Fibroblast of lung (primary cell): ENCODE measurements around the gene OR8B4. TPM values are rescaled to one million over a fixed set of nuclear protein-coding genes. Genes with fewer than 3 reads are reported as not detected.

Source experiments
- DNase-seq, 2 donors: peaks; one replicate each; pipeline versions ENCODE4 v3.0.0 to v3.0.0-alpha.2; 2010; ENCODE audit warnings: low read depth in 2 of 2
- H2AFZ ChIP-seq: 2 replicates; pipeline ENCODE4 v1.5.1; 2012; ENCODE audit warnings: low read length, control low read depth, inconsistent platforms
- H3K27ac ChIP-seq: 2 replicates; pipeline ENCODE4 v1.5.1; 2011; ENCODE audit warnings: low read length, control low read depth; ENCODE audit not compliant: insufficient read depth
- H3K27me3 ChIP-seq: 2 replicates; pipeline ENCODE4 v1.5.1; 2011; ENCODE audit warnings: mild to moderate bottlenecking, low read length; ENCODE audit not compliant: control insufficient read depth, insufficient read depth
- H3K36me3 ChIP-seq: 2 replicates; pipeline ENCODE4 v1.5.1; 2011; ENCODE audit warnings: low read length; ENCODE audit not compliant: control insufficient read depth, insufficient read depth
- H3K4me1 ChIP-seq: 2 replicates; pipeline ENCODE4 v1.5.1; 2011; ENCODE audit warnings: low read length; ENCODE audit not compliant: control insufficient read depth, insufficient read depth; ENCODE audit errors: extremely low read depth
- H3K4me2 ChIP-seq: 2 replicates; pipeline ENCODE4 v1.5.1; 2011; ENCODE audit warnings: low read length, control low read depth; ENCODE audit not compliant: insufficient read depth; ENCODE audit errors: extremely low read depth
- H3K4me3 ChIP-seq, 4 experiments: fragments of 200-600 bp in 1 of 4; sonication (generic) in 1 of 4; replicated peaks in 1 of 4; 2 replicates each; pipeline ENCODE4 v1.5.1; 2011 to 2016; ENCODE audit warnings: low read length in 4 of 4, low read depth in 3 of 4, mild to moderate bottlenecking in 3 of 4, control low read depth in 2 of 4, inconsistent platforms in 1 of 4, mixed read lengths in 1 of 4; ENCODE audit not compliant: insufficient read depth in 1 of 4; ENCODE audit errors: control extremely low read depth in 1 of 4
- H3K79me2 ChIP-seq: 2 replicates; pipeline ENCODE4 v1.5.1; 2012; ENCODE audit warnings: mild to moderate bottlenecking, low read length, inconsistent platforms; ENCODE audit not compliant: control insufficient read depth, insufficient read depth
- H3K9ac ChIP-seq: 2 replicates; pipeline ENCODE4 v1.5.1; 2011; ENCODE audit warnings: mild to moderate bottlenecking, low read length, control low read depth; ENCODE audit not compliant: insufficient read depth
- H3K9me3 ChIP-seq: 2 replicates; pipeline ENCODE4 v1.5.1; 2012; ENCODE audit warnings: low read depth, low read length; ENCODE audit not compliant: control insufficient read depth, insufficient read depth
- H4K20me1 ChIP-seq: 2 replicates; pipeline ENCODE4 v1.5.1; 2011; ENCODE audit warnings: low read length; ENCODE audit not compliant: control insufficient read depth, insufficient read depth; ENCODE audit errors: extremely low read depth
- CTCF ChIP-seq, 2 donors: IDR thresholded peaks in 1 of 2; conservative IDR thresholded peaks in 1 of 2; 1 replicate in 1 of 2; 2 replicates in 1 of 2; pipeline ENCODE4 v1.5.1; 2011 to 2012; ENCODE audit warnings: low read length in 2 of 2, control low read depth in 1 of 2, inconsistent platforms in 1 of 2, low read depth in 1 of 2, mild to moderate bottlenecking in 1 of 2
- EZH2 ChIP-seq: IDR thresholded peaks from 2 replicates; pipeline ENCODE4 v1.5.1; 2012; ENCODE audit warnings: low read length, control low read depth, mild to moderate bottlenecking; ENCODE audit errors: missing control alignments
- polyA plus RNA-seq, 2 donors: library from polyadenylated mRNA; depleted of rRNA in 1 of 2; stranded (reverse) in 1 of 2; unstranded in 1 of 2; fragments of >200 nt; gene quantifications; 2 replicates each; pipeline ENCODE4 v1.2.1, GENCODE V29; 2011 to 2012; ENCODE audit warnings: missing spikeins in 1 of 2
- total RNA-seq: library from RNA; depleted of rRNA; stranded (reverse); fragments of >200 nt; gene quantifications from 2 replicates; pipeline ENCODE4 v1.2.1, GENCODE V29; 2014

OR8B4 gene
- total and polyA plus RNA-seq, 2 donors (not counting 1 experiment from before 2014, with no cell fraction given), result not detected

GRCh38 chr11:124454552-124454951, 29.9 kb upstream of the OR8B4 start:
- no peaks in the 10 kb centered on the region for H3K27me3 ChIP-seq
- H3K4me3 ChIP-seq, result no peak overlapping the region
- H3K4me1 ChIP-seq, result no peaks in the 10 kb centered on the region
- H3K9me3 ChIP-seq, result no peaks in the 10 kb centered on the region
- no peak overlapping the region for H2AFZ ChIP-seq
- no peak for DNase-seq
- no peaks in the 10 kb centered on the region for H4K20me1 ChIP-seq
- no peaks in the 10 kb centered on the region for H3K36me3 ChIP-seq
- no peaks in the 10 kb centered on the region for H3K79me2 ChIP-seq
- no peak overlapping the region for H3K4me2 ChIP-seq
- H3K27ac ChIP-seq, result no peak overlapping the region
- no peak overlapping the region for H3K9ac ChIP-seq
- TF ChIP-seq CTCF (conservative IDR thresholded peaks at IDR 0.05 in 1 of 2, IDR thresholded peaks at IDR 0.05 in 1 of 2; ENCODE audit: low read depth in 1 of 2, low read length in 2 of 2) (no peak), EZH2 (no peak)

- Histone ChIP-seq H3K36me3 (no peaks in the 10 kb centered on the region), H3K4me1 (no peaks in the 10 kb centered on the region), H4K20me1 (no peaks in the 10 kb centered on the region), H3K79me2 (no peaks in the 10 kb centered on the region), H3K27ac (no peak overlapping the region), H3K9ac (no peak overlapping the region), H3K4me2 (no peak overlapping the region), H2AFZ (no peak overlapping the region), H3K9me3 (no peaks in the 10 kb centered on the region), H3K27me3 (no peaks in the 10 kb centered on the region), H3K4me3 (no peak overlapping the region)
- no peak for TF ChIP-seq EZH2
- TF ChIP-seq CTCF (conservative IDR thresholded peaks at IDR 0.05 in 1 of 2, IDR thresholded peaks at IDR 0.05 in 1 of 2; ENCODE audit: low read depth in 1 of 2, low read length in 2 of 2), result no peak
- DNase-seq, result peak in 1 of 2 donors; percentile 1
Measured at GRCh38 chr11:124446916-124447315, 22.2 kb upstream of the OR8B4 start.

DNA sequence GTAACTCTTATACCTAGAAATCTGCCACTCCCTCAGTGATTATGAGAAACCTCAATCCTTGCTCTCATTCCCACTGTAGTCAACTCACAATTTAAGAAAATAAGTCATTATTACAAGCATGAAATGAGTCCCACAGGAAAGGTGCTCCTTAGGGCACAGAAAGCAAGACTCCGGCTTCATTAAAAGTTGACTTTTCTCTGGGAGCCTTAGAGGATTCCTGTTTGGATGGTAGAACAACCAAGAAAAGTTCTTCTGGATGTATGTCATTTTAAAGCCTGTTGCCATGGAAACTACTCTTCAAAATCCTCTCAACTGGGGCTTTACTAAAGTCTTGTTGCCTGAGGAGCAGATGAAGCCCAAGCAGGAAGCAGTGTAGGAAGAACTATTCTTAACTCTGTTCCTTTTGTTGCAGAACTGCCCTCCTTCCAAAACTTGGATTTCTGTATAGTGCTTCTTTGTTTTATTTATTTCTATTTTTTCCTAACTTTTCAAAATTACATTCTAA, 21.0 kb upstream of the OR8B4 start, which contains the start of gene OR8B8:
Gene OR8B8 (minus strand): TSS at position 51 of the 505 bp plus-strand sequence. CDS start 4,611 bp downstream, outside the sequence.
- no peak for TF ChIP-seq EZH2
- TF ChIP-seq CTCF (conservative IDR thresholded peaks at IDR 0.05 in 1 of 2, IDR thresholded peaks at IDR 0.05 in 1 of 2; ENCODE audit: low read depth in 1 of 2, low read length in 2 of 2), result no peak
- Histone ChIP-seq H3K4me3 (no peak within 1 kb of the TSS), H3K79me2 (no peaks in the 10 kb centered on the region), H3K4me2 (no peak within 1 kb of the TSS), H4K20me1 (no peaks in the 10 kb centered on the region), H3K9me3 (no peaks in the 10 kb centered on the region), H3K36me3 (no peaks in the 10 kb centered on the region), H3K27me3 (no peaks in the 10 kb centered on the region), H3K4me1 (no peaks in the 10 kb centered on the region), H2AFZ (no peak within 1 kb of the TSS), H3K27ac (no peak within 1 kb of the TSS), H3K9ac (no peak within 1 kb of the TSS)
- DNase-seq, result no peak
